HG03135 (cell line): Measurements from ENCODE around the gene MCC.

Experiments used
- ATAC-seq: cut with Tn5 transposase; IDR thresholded peaks from one replicate; pipeline ENCODE4 v1.9.1; 2021; ENCODE audit warnings: mild to moderate bottlenecking, moderate library complexity; ENCODE audit not compliant: unreplicated experiment

The MCC gene

DNA sequence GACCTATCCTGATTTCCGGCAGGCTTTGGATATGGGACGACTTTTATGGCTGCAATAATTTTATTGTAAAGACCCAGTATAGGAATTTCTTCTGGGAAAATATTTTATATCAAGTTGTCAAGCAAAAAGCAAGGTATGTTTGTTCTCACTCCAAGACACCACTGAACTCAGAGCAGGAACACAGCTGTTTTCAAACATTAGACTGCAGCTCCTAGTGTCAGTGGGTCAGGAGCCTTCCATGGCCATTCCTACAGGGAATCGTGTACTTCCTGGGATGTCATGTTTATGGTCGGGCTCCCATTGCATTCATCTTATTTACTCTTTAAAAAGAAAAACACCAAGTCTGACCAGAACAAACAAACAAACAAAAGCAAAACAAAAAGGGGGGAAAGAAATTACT is 278.8 kb downstream of the MCC start:
- no peak for ATAC-seq

DNA sequence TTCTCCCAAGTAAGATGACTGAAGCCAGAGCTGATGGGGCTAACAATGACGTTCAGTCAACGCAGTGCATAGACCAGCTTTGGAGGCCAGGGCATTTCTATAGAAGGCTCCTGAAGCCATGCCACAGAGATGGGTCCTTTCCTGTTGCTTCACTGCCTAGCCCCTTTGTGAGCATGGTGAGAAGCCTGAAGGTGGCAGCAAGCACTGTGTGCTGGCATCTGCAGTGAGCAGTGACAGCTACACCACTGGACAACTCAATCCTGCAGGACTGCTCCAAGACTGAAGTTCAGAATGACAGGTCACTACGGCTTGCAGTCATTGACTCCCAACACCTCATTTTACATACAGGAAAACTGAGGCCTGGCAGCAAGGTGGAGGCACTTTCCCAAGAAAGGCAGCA is 282.4 kb downstream of the MCC start:
- no peak for ATAC-seq

GRCh38 chr5:113205323-113205722 is 282.9 kb downstream of the MCC start:
- ATAC-seq, result no peak

- no peak for ATAC-seq
Measured at GRCh38 chr5:113204525-113205161, 283.6 kb downstream of the MCC start.

DNA sequence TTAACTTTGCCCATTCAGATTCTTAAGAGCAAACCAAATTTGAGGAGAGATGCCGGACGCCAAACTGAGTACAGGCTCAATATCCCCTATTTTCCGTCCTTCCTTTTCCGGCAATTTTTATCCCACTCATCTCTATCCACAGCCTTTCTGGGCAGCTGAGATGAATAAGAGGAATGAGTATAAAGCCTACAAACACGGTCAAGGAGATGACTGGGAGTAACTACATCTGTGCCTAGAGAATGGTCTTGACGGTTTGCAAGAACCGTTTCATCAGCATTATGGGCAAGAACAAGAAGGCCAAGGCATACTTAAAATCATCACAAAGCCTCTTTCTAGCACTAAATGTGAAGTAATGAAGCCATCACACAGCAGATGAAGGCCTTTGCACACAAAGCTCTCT is 284.3 kb downstream of the MCC start:
- ATAC-seq, result no peak

- no peak for ATAC-seq
Measured at GRCh38 chr5:113202746-113203716, 285.2 kb downstream of the MCC start.

- ATAC-seq, result no peak
Measured at GRCh38 chr5:113202287-113202686, 286.0 kb downstream of the MCC start.

DNA sequence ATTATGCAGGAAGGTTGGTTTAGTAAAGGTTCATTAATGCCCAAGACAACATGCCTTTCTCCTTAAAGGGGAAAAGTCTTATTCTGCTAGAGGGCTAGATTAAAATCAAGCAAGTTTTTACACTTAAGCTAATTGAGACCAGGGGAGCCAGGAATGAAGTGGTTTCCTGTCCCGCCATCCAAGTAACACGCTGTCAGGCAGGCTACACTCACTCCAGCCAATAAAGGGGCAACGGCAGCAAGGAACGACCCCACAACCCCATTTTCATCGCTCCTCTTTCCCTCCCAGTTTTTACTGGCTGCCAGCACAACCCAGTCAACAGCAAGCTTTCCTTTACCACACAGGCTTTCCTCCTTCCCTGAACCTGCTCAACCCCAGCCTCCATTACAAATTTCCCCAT is 286.5 kb downstream of the MCC start:
- ATAC-seq, result no peak

DNA sequence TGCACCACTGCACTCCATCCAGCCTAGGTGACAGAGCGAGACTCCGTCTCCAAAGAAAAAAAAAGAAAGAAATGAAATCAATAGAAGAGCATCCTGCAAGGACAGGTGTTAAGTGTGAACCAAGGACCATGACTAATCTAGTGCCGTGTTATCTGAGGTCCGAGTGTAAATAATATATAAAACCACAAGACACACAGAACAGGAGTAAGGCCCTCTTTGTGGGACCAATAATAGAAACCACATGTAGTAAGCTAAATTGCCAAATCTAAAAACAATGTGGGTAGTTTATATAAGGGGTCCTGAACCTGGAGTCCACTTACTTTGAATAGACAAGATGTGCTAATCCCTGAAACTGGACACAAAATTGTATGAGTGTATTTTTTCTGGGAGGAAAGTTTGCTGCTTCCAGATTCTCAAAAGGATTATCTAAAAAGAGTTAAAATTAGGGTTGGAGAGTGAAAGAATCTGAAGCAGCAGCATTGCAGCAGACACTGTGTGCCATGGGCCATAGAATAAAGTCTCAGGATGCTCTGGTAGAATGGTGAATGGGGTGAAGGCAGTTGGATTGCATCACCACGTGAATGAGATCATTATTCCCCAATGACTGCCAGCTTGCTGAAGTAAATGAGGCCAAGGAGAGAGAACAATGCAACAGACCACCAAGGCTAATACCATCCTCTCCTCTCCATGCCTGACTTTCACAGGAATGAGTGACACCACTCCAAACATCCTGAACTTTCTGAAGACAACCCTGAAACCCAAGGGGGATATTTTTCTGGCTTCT is 288.9 kb downstream of the MCC start:
- no peak for ATAC-seq

GRCh38 chr5:113197456-113198200 is 290.6 kb downstream of the MCC start:
- ATAC-seq, result no peak

DNA sequence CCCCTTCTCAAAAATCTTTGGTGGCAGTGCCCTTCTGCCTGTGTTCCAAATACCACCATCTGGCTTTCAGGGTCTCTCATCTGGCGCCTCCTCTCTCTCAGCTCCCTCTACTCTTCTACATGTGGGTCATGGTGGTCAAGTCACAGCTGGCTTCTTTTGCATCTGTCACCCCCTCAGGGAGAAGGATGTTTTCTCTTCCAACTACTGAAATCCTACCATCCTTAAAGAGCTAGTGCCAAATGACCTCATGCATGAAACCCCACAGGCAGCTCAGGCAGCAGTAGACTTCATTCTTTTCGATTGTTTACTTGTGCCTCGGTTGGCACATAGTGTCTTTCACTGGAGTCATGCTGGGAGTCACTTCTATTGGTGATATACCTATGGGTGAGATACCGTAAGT is 292.5 kb downstream of the MCC start:
- ATAC-seq, result no peak

- no peak for ATAC-seq
Measured at GRCh38 chr5:113195251-113195650, 293.0 kb downstream of the MCC start.

DNA sequence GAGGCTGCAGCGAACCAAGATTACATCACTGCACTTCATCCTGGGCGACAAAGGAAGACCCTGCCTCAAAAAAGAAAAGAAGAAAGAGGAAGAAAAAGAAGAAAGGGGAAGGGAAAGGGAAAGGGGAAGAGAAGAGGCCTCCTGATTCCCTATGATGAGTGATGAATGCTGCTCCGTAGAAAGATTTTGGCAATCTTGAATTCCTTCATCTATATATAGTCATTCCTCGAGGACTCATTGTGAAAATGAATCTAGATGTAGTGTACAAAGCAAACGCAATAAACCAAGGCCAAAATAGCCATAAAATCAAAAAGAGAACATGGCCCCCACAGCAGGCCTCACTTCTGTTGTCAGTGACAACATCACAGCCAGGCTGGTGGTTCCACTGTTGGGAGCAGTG is 293.7 kb downstream of the MCC start:
- ATAC-seq, result no peak

DNA sequence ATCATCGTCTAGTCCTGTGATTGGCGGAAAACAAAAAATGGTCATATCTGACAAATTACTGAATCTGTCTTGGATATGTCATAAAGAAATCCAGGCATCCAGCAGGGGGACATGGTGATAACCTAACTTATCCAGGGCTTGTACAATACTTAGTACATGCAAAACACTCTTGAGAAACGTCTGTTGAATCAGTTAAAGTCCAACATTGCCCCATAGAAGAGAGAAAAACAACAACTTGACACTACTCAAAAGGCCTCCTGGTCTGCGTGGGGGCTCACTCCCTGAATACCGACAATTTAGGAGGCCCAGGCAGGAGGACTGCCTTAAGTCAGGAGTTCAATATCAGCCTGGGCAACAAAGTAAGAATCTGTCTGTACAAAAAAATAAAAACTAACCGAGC is 294.1 kb downstream of the MCC start:
- ATAC-seq, result no peak

DNA sequence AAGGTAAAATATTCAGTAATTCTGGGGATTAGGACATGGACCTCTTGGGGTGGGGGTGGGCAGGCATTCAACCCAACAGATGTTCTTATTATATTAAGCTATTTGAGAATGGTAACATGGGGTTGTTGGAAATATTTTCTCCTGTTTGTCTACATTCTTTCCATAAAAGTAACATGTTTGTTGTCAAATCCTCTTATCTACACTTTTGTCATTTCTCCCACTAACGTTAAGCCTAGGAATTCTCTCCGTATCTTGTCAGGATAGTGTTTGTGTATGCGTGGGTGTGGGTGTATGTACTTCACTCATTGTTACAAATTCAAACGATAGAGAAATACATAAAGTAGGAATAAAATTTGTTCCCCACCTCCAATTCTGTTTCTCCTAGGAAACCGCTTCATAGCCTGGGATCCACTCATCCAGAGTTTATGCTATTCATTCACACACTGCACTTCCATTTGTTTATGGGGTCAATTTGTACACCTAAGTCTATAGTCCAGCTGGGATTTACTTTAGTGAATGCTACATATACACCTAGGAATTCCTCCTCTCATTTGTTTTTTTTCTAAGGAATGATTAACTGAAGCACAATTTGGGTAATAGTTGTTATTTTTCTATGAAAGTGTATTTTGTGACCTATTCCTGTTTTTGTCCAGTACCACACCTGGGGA is 294.8 kb downstream of the MCC start:
- ATAC-seq, result no peak

- no peak for ATAC-seq
Measured at GRCh38 chr5:113192541-113192940, 295.7 kb downstream of the MCC start.

GRCh38 chr5:113190347-113190746 is 297.9 kb downstream of the MCC start:
- no peak for ATAC-seq

- no peak for ATAC-seq
Measured at GRCh38 chr5:113189291-113189690, 299.0 kb downstream of the MCC start.

- no peak for ATAC-seq
Measured at GRCh38 chr5:113188436-113188835, 299.8 kb downstream of the MCC start.

- no peak for ATAC-seq
Measured at GRCh38 chr5:113187906-113188305, 300.3 kb downstream of the MCC start.
